BJ (cell line): ENCODE results near the gene FRMD4A. TPM values are rescaled to one million over a fixed set of nuclear protein-coding genes. Genes with fewer than 3 reads are reported as not detected.
"Not testable (repeated sequence)": the region's sequence is repeated elsewhere in the genome, so short reads cannot be mapped to it uniquely, and the experiment has no call there.

Experiments
- CTCF ChIA-PET: fragments of 350-600 bp; formaldehyde crosslinking; extraction: SDS; loops from one replicate; lab custom pipeline; 2021; ENCODE audit warnings: antibody characterized with exemption, inconsistent platforms; lab: Yijun Ruan, JAX
- POLR2A ChIA-PET: fragments of 300-600 bp; sonication (Branson Sonifier 250); formaldehyde crosslinking; extraction: SDS; loops from one replicate; lab custom pipeline; 2021; ENCODE audit warnings: antibody characterized with exemption; lab: Charles Lee
- DNase-seq: peaks from one replicate; pipeline ENCODE4 v3.0.0-alpha.2; 2011; ENCODE audit warnings: low read depth
- H3K27me3 ChIP-seq: 2 replicates; pipeline ENCODE4 v1.6.0; 2011; ENCODE audit warnings: low read length; ENCODE audit not compliant: control insufficient read depth, insufficient read depth
- H3K36me3 ChIP-seq: 2 replicates; pipeline ENCODE4 v1.5.1; 2011; ENCODE audit warnings: low read length; ENCODE audit not compliant: control insufficient read depth, insufficient read depth
- H3K4me3 ChIP-seq: 2 replicates; pipeline ENCODE4 v1.5.1; 2011; ENCODE audit warnings: low read depth, mild to moderate bottlenecking, control low read depth, low read length
- polyA plus RNA-seq: library from polyadenylated mRNA; depleted of rRNA; stranded (reverse); fragments of >200 nt; gene quantifications from 2 replicates; pipeline ENCODE4 v1.2.3, GENCODE V29; 2011
- TF ChIP-seq, protein P1 (sequence below): IDR thresholded peaks from 2 replicates; pipeline ENCODE4 v1.5.1; 2011; ENCODE audit warnings: low read depth, mild to moderate bottlenecking, control low read depth, inconsistent platforms, low read length, moderate library complexity; ENCODE audit not compliant: insufficient read depth

Gene FRMD4A
- polyA plus RNA-seq, 1 experiment = 31.6 TPM

DNA sequence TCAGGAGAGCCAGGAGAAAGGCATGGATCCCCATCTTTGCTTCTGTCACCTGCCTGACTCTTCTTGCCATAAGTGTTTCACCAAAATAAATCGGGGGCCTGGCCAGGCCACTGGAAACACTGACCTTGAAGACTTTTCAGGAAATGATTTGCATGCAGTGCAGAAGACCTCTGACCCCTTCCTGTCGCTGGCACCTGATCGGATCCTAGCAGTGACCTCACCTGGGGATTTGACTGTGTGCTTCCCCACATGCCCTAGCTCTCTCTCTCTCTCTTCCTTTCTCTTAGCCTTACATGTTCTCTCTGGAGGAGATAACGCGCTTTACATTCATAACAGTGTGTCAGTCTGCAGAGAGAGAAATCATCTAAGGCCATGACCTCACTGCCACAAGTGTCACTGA, 500.9 kb downstream of the FRMD4A start:
- ChIA-PET CTCF (no interaction called here), POLR2A (no interaction called here)
- Histone ChIP-seq H3K27me3 (no peaks in the 10 kb centered on the region), H3K4me3 (no peak overlapping the region), H3K36me3 (no peaks in the 10 kb centered on the region)
- TF ChIP-seq, protein P1, sequence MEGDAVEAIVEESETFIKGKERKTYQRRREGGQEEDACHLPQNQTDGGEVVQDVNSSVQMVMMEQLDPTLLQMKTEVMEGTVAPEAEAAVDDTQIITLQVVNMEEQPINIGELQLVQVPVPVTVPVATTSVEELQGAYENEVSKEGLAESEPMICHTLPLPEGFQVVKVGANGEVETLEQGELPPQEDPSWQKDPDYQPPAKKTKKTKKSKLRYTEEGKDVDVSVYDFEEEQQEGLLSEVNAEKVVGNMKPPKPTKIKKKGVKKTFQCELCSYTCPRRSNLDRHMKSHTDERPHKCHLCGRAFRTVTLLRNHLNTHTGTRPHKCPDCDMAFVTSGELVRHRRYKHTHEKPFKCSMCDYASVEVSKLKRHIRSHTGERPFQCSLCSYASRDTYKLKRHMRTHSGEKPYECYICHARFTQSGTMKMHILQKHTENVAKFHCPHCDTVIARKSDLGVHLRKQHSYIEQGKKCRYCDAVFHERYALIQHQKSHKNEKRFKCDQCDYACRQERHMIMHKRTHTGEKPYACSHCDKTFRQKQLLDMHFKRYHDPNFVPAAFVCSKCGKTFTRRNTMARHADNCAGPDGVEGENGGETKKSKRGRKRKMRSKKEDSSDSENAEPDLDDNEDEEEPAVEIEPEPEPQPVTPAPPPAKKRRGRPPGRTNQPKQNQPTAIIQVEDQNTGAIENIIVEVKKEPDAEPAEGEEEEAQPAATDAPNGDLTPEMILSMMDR = no peak
- no peak for DNase-seq

- H3K4me3 ChIP-seq, H3K36me3 ChIP-seq, POLR2A ChIA-PET, DNase-seq, H3K27me3 ChIP-seq: not testable (repeated sequence)
- CTCF ChIA-PET = interaction anchor here (0.9 kb wide), 1 partner anchor 72 kb away, joined by 5 read pairs; no protein-coding TSS in a partner anchor
Observed at GRCh38 chr10:13828284-13828683, 502.4 kb downstream of the FRMD4A start.

DNA sequence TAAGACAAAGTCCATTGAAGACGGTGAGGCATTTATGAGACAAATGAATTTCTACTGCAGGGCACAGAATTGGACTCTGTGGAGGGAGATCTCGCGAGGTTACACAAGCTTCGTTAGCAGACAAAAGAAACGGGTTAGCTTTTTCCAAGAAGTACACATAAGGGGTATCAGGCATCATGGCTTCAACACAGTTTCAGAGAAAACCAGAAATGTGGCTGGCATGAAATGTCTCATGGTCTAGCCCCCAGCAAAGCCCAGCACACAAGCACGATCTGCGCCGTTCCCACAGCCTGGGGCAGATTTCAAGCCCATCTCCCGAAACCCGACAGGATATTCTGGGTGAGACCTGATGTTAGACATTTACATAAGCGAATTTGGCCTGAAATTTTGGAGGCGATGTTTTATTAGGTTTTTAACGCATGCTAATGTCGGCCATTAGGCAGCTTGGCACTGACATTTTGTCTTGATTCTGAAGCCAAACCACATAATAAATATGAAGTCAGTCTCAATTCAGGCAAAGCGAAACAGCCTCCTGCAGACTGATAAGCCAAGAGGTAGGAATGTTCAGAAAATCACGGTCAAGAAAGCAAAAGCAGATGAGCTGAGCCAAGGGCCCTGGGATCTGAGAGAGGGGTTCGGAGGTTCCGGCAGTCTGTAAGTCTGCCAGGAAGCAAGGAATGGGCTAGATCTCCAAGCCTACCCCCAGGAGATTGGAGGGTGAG, 503.5 kb downstream of the FRMD4A start:
- no peaks in the 10 kb centered on the region for H3K36me3 ChIP-seq
- 0 out of 2 replicates have a peak overlapping the region, but pooled peaks have one; percentile 7 for H3K4me3 ChIP-seq
- TF ChIP-seq, protein P1 = no peak
- POLR2A ChIA-PET = interaction anchor here (0.6 to 0.7 kb wide), 2 partner anchors 35 to 88 kb away, joined by 3 to 8 read pairs; no protein-coding TSS in a partner anchor
- no peak for DNase-seq
- CTCF ChIA-PET = interaction anchor here (0.9 to 1.0 kb wide), 2 partner anchors 10 to 26 kb away, joined by 3 read pairs; no protein-coding TSS in a partner anchor
- no peaks in the 10 kb centered on the region for H3K27me3 ChIP-seq

GRCh38 chr10:13823709-13824405, 506.9 kb downstream of the FRMD4A start:
- TF ChIP-seq, protein P1 = no peak
- CTCF ChIA-PET = no interaction called here
- DNase-seq = no peak
- POLR2A ChIA-PET = no interaction called here
- Histone ChIP-seq H3K4me3 (no peak overlapping the region), H3K36me3 (no peaks in the 10 kb centered on the region), H3K27me3 (no peaks in the 10 kb centered on the region)

DNA sequence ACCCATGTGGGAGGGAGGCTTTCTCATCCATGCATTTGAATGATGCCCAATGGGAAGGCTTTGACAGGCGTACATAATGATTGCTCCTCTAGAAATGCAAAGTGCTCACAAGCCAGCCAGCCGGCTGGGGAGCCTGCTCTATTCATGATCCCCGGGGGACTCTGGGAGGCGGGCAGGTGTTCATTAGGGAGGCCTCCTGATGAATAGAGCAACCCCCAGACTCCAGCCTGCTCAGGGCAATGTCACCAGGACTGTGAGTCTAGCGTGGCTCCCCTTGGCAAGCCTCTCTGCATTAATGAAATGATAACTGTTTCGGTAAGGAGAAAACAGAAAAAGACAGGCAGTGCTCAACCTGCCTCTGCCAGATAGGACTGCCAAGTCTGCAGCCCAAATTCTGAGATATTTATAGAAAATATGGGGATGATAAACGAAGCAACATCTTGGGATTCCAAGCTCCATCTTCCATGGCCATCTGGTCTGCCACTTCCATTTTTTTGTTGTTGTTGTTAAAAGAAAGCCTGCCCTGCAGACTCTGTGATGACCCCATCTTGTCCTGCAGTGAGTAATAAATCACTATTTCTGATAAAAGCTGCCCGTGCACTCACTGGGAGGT, 507.5 kb downstream of the FRMD4A start:
- no peaks in the 10 kb centered on the region for H3K36me3 ChIP-seq
- CTCF ChIA-PET = no interaction called here
- DNase-seq = no peak
- TF ChIP-seq, protein P1 = no peak
- POLR2A ChIA-PET = no interaction called here
- no peak overlapping the region for H3K4me3 ChIP-seq
- no peaks in the 10 kb centered on the region for H3K27me3 ChIP-seq
